Spleen (tissue), 11 donors: ENCODE data around the gene PCARE. TPM values are rescaled to one million over a fixed set of nuclear protein-coding genes. Genes with fewer than 3 reads are reported as not detected.

Source experiments
- DNase-seq: peaks from one replicate; pipeline ENCODE4 v3.0.0-alpha.2; 2020
- H3K27ac ChIP-seq, 8 donors: fragments of 200-600 bp; sonication (generic) in 7 of 8; 1 replicate in 4 of 8; 2 replicates in 4 of 8; pipeline versions ENCODE4 v1.5.0 to v1.8.0; 2016 to 2021; ENCODE audit warnings: inconsistent platforms in 4 of 8, mild to moderate bottlenecking in 4 of 8, moderate library complexity in 1 of 8
- H3K27me3 ChIP-seq, 7 donors: fragments of 200-600 bp; sonication (generic) in 6 of 7; replicated peaks in 1 of 7; 1 replicate in 4 of 7; 2 replicates in 3 of 7; pipeline versions ENCODE4 v1.5.0 to v1.8.0; 2016 to 2021; ENCODE audit warnings: inconsistent platforms in 3 of 7, mild to moderate bottlenecking in 1 of 7
- H3K36me3 ChIP-seq, 6 donors: fragments of 200-600 bp; sonication (generic) in 5 of 6; 1 replicate in 4 of 6; 2 replicates in 2 of 6; pipeline versions ENCODE4 v1.5.0 to v1.8.0; 2016 to 2021; ENCODE audit warnings: inconsistent platforms in 2 of 6
- H3K4me1 ChIP-seq, 6 donors: fragments of 200-600 bp; sonication (generic) in 5 of 6; 1 replicate in 3 of 6; 2 replicates in 3 of 6; pipeline versions ENCODE4 v1.5.0 to v1.8.0; 2016 to 2021; ENCODE audit warnings: inconsistent platforms in 3 of 6
- H3K4me3 ChIP-seq, 8 donors: fragments of 200-600 bp; sonication (generic) in 7 of 8; 1 replicate in 4 of 8; 2 replicates in 4 of 8; pipeline versions ENCODE4 v1.5.0 to v1.8.0; 2016 to 2021; ENCODE audit warnings: inconsistent platforms in 4 of 8, mild to moderate bottlenecking in 4 of 8, moderate library complexity in 2 of 8
- H3K9me3 ChIP-seq, 8 donors: fragments of 200-600 bp; sonication (generic) in 7 of 8; 1 replicate in 4 of 8; 2 replicates in 4 of 8; pipeline versions ENCODE4 v1.5.0 to v1.8.0; 2016 to 2021; ENCODE audit warnings: inconsistent platforms in 4 of 8
- POLR2A ChIP-seq, 3 donors: fragments of 450-650 bp; IDR thresholded peaks; one replicate each; pipeline ENCODE4 v1.5.1; 2017; ENCODE audit warnings: antibody characterized with exemption in 3 of 3, mild to moderate bottlenecking in 1 of 3
- POLR2AphosphoS5 ChIP-seq, 3 donors: sonication (generic); formaldehyde crosslinking; IDR thresholded peaks; one replicate each; pipeline ENCODE4 v1.5.1; 2017; ENCODE audit warnings: antibody characterized with exemption in 3 of 3
- WGBS, 5 donors: extraction: QIAGEN DNeasy Blood & Tissue Kit in 3 of 5; methylation state at CpG; one replicate each; pipeline versions ENCODE4 v1.1.5 to v1.1.7; 2013 to 2018; 5-methylcytosine and 5-hydroxymethylcytosine counted together
- intact Hi-C: fragments of 100-400 bp; cut with DNase I; formaldehyde crosslinking; loops from one replicate; pipeline ENCODE4 v1.15.0; 2023; ENCODE audit warnings: low total_unique reads
- polyA plus RNA-seq, 3 donors: library from polyadenylated mRNA; stranded (reverse); fragments of 200-250 nt; gene quantifications; one replicate each; pipeline ENCODE4 v1.2.1, GENCODE V29; 2013
- total RNA-seq, 7 donors: library from RNA; depleted of rRNA in 3 of 7; stranded (reverse); fragments of >200 nt in 3 of 7; fragmentation: NEBNext Ultra II Directional in 4 of 7; extraction: Animal tissue kit (Norgen Biotek cat#: 25700) in 4 of 7; gene quantifications; one replicate each; pipeline versions ENCODE4 v1.1.0 to v1.2.1, GENCODE V29; 2016 to 2021
- TF ChIP-seq, protein P1 (sequence below), 11 experiments: fragments of 200-600 bp in 7 of 11; fragments of 450-650 bp in 4 of 11; sonication (generic) in 4 of 11; IDR thresholded peaks in 8 of 11; conservative IDR thresholded peaks in 3 of 11; 1 replicate in 7 of 11; 2 replicates in 4 of 11; pipeline versions ENCODE4 v1.4.0 to v1.8.0; 2016 to 2021; ENCODE audit warnings: antibody characterized with exemption in 11 of 11, inconsistent platforms in 4 of 11, mild to moderate bottlenecking in 1 of 11
- donor health status: healthy with polysubstance abuse.
- donor health status: DM: no; HTN: no; CAD: no; lungs with moderate emphysema.
- donor health status: DM: no; HTN: no; CAD: no.
- donor health status: Bipolar disorder and iron deficiency.
- donor health status: healthy.
- donor health status: DM: no; HTN: no; CAD: no.
- donor health status: DM: yes; HTN: yes; CAD: no.

PCARE gene
- total and polyA plus RNA-seq, 10 donors: not detected

DNA sequence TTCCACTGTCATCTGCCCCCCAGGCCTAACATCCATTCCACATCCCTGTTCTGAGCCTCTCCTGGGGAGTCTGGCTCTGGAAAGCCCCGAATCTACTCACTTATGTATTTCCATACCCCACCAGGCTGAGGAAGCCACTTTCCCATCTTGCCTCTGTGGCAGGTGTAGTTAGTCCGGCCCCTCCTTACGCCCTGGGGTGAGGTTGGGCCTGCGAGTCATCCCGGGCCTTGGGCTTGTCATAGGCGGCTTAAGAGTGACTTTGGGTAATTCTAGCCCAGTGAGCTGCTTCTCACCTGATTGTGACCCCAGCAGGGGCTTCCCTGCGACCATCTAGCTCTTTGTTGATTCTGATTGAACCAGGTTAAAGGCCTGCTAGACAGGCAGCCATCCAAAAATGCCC lies 21.1 kb downstream of the PCARE start:
- DNase-seq: no peak
- WGBS, 5 donors: 75 to 85% (median 82%) methylated on average over 6 to 7 of the region's 7 CpGs
- no peaks in the 10 kb centered on the region for H3K9me3 ChIP-seq
- peak overlapping the region in 2 of 8 donors; percentile 1 to 11 for H3K27ac ChIP-seq
- H3K27me3 ChIP-seq: no peaks in the 10 kb centered on the region
- no peak for TF ChIP-seq POLR2A (IDR thresholded peaks at IDR 0.05)
- no peaks in the 10 kb centered on the region for H3K4me1 ChIP-seq
- peaks cover 0 to 16% (median 0%) of the 10 kb centered on the region in 6 donors for H3K36me3 ChIP-seq
- intact Hi-C loops: no loop called here
- no peak overlapping the region for H3K4me3 ChIP-seq

DNA sequence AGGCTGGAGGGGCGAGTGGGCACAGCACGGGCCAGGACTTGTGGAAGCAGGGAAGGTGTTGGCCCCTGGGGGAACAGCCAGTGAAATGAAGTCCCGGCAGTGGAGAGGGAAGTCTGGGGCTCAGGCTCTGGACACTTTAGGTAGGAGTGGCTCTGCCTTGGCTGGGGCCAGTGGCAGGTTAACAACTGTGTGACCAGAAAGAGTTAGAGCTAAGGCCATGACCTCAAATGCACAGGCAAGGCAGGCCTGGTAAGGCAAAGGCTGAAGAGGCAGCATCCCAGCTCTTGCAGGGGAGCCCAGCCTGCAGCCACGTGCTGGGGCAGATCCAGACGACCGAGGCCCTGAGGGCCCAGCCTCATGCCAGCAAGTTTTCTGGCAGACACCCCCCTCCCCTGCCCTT lies 21.5 kb downstream of the PCARE start:
- intact Hi-C loops: no loop called here
- peaks cover 0 to 16% (median 0%) of the 10 kb centered on the region in 6 donors for H3K36me3 ChIP-seq
- no peak overlapping the region for H3K4me3 ChIP-seq
- WGBS, 5 donors: 79 to 84% (median 81%) methylated on average over 4 to 6 of the region's 6 CpGs
- no peaks in the 10 kb centered on the region for H3K9me3 ChIP-seq
- DNase-seq: no peak
- H3K27me3 ChIP-seq: no peaks in the 10 kb centered on the region
- no peaks in the 10 kb centered on the region for H3K4me1 ChIP-seq
- no peak overlapping the region for H3K27ac ChIP-seq
- TF ChIP-seq, protein P1, sequence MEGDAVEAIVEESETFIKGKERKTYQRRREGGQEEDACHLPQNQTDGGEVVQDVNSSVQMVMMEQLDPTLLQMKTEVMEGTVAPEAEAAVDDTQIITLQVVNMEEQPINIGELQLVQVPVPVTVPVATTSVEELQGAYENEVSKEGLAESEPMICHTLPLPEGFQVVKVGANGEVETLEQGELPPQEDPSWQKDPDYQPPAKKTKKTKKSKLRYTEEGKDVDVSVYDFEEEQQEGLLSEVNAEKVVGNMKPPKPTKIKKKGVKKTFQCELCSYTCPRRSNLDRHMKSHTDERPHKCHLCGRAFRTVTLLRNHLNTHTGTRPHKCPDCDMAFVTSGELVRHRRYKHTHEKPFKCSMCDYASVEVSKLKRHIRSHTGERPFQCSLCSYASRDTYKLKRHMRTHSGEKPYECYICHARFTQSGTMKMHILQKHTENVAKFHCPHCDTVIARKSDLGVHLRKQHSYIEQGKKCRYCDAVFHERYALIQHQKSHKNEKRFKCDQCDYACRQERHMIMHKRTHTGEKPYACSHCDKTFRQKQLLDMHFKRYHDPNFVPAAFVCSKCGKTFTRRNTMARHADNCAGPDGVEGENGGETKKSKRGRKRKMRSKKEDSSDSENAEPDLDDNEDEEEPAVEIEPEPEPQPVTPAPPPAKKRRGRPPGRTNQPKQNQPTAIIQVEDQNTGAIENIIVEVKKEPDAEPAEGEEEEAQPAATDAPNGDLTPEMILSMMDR (IDR thresholded peaks at IDR 0.05 in 8 of 11, conservative IDR thresholded peaks at IDR 0.05 in 3 of 11): no peak

DNA sequence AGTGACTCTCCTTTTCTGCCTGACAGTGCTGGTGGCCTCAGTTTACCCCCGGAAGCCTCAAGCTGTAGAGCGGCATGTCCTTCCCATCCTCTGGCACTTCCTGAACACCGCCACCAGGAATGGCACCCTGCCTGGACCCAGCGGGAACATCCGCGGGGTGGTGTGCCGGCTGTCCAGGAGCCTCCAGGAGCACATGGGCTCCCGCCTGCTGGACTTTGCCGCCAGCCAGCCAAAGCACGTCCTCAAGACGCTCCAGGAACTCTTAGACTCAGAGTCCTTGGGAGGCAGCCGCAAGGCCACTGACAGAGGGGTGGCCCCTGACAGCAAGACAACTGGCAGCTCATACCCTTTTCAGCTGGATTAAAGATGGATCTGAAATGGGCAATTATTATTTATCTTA lies 22.6 kb downstream of the PCARE start:
- DNase-seq: no peak
- Histone ChIP-seq H3K36me3 (peaks cover 0 to 19% (median 0%) of the 10 kb centered on the region in 6 donors), H3K9me3 (no peaks in the 10 kb centered on the region), H3K27ac (no peak overlapping the region), H3K4me3 (no peak overlapping the region), H3K27me3 (no peaks in the 10 kb centered on the region), H3K4me1 (no peaks in the 10 kb centered on the region)
- intact Hi-C loops: no loop called here
- TF ChIP-seq, protein P1 (IDR thresholded peaks at IDR 0.05 in 8 of 11, conservative IDR thresholded peaks at IDR 0.05 in 3 of 11): no peak
- TF ChIP-seq POLR2AphosphoS5 (IDR thresholded peaks at IDR 0.05) (no peak), POLR2A (IDR thresholded peaks at IDR 0.05) (no peak)
- WGBS, 5 donors: 92 to 95% (median 94%) methylated on average over 7 to 12 of the region's 12 CpGs

DNA sequence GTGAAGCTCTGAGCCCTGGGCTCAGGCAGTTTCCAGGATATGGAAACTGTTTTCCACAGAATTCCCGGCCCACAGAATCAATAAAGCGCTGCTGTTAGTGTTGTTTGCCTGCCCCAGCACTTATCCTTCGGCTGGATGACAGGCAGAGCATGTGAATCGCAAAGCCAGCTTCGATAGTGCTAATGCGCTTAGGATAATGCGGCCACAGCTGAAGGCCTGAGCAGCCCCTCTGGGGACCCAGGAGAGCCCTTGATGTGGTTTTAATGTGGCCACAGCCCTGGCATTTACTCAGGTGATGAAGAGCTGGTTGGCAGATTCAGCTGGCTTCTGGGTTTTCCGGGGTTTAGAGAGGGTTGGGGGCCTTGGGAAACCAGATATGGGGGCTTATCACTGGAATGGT lies 23.7 kb downstream of the PCARE start:
- peaks cover 0 to 29% (median 0%) of the 10 kb centered on the region in 6 donors for H3K36me3 ChIP-seq
- H3K9me3 ChIP-seq: no peaks in the 10 kb centered on the region
- 81 to 98% (median 86%) methylated on average over 3 to 8 of the region's 8 CpGs for WGBS, 5 donors
- H3K4me3 ChIP-seq: no peak overlapping the region
- no peaks in the 10 kb centered on the region for H3K4me1 ChIP-seq
- intact Hi-C loops: no loop called here
- H3K27me3 ChIP-seq: no peaks in the 10 kb centered on the region
- H3K27ac ChIP-seq: no peak overlapping the region
- no peak for DNase-seq
- TF ChIP-seq, protein P1 (IDR thresholded peaks at IDR 0.05 in 8 of 11, conservative IDR thresholded peaks at IDR 0.05 in 3 of 11): no peak
- no peak for TF ChIP-seq POLR2A (IDR thresholded peaks at IDR 0.05)
- no peak for TF ChIP-seq POLR2AphosphoS5 (IDR thresholded peaks at IDR 0.05)
